Fibroblast of skin of left biceps (primary cell): ENCODE results near the gene FRAT1.

Source experiments
- DNase-seq, 2 experiments: peaks; one replicate each; pipeline ENCODE4 v3.0.0-alpha.2; 2013; ENCODE audit warnings: low read depth in 2 of 2

Gene FRAT1

GRCh38 chr10:97365761-97366351, 46.8 kb downstream of the FRAT1 start:
- DNase-seq: no peak

GRCh38 chr10:97366572-97366971, 47.5 kb downstream of the FRAT1 start:
- DNase-seq: no peak

- no peak for DNase-seq
Measured at GRCh38 chr10:97367126-97367649, 48.1 kb downstream of the FRAT1 start.
